Psoas muscle (tissue), 8 donors: ENCODE results near the gene MRPS27. TPM values are rescaled to one million over a fixed set of nuclear protein-coding genes. Genes with fewer than 3 reads are reported as not detected.

Experiments
- ATAC-seq, 4 donors: fragments of 200-7000 bp; cut with Tn5 transposase; one replicate each; pipeline ENCODE4 v1.9.1; 2020; ENCODE audit warnings: moderate library complexity in 3 of 4, mild to moderate bottlenecking in 2 of 4
- DNase-seq, 2 donors: peaks; one replicate each; pipeline ENCODE4 v3.0.0-alpha.2; 2020
- H3K27ac ChIP-seq: fragments of 200-600 bp; one replicate; pipeline ENCODE4 v1.8.0; 2022
- H3K27me3 ChIP-seq, 3 donors: fragments of 200-600 bp in 1 of 3; one replicate each; pipeline versions ENCODE4 v1.6.1 to v1.8.0; 2013 to 2022; ENCODE audit warnings: low read length in 2 of 3, mild to moderate bottlenecking in 2 of 3, moderate library complexity in 1 of 3; ENCODE audit not compliant: insufficient read depth in 3 of 3
- H3K36me3 ChIP-seq, 2 donors: fragments of 200-600 bp in 1 of 2; one replicate each; pipeline versions ENCODE4 v1.6.1 to v1.8.0; 2013 to 2022; ENCODE audit warnings: low read depth in 1 of 2, mild to moderate bottlenecking in 1 of 2, moderate library complexity in 1 of 2; ENCODE audit not compliant: insufficient read depth in 1 of 2
- H3K4me1 ChIP-seq: fragments of 200-600 bp; one replicate; pipeline ENCODE4 v1.8.0; 2022
- H3K4me3 ChIP-seq: fragments of 200-600 bp; one replicate; pipeline ENCODE4 v1.8.0; 2022; ENCODE audit warnings: mild to moderate bottlenecking
- H3K9me3 ChIP-seq: fragments of 200-600 bp; one replicate; pipeline ENCODE4 v1.8.0; 2022
- CTCF ChIP-seq: fragments of 200-600 bp; IDR thresholded peaks from one replicate; pipeline ENCODE4 v1.8.0; 2022; ENCODE audit warnings: antibody characterized with exemption
- WGBS, 3 donors: extraction: QIAGEN DNeasy Blood & Tissue Kit; methylation state at CpG; one replicate each; pipeline versions ENCODE4 v1.1.6 to v1.1.7; 2013; 5-methylcytosine and 5-hydroxymethylcytosine counted together
- intact Hi-C, 2 donors: fragments of 100-400 bp; cut with DNase I; formaldehyde crosslinking; loops; one replicate each; pipeline versions ENCODE4 v1.11.0 to v1.14.2; 2022
- polyA plus RNA-seq, 3 donors: library from polyadenylated mRNA; stranded (reverse); fragments of 200-250 nt; gene quantifications; one replicate each; pipeline ENCODE4 v1.2.3, GENCODE V29; 2013
- total RNA-seq, 4 donors: library from RNA; stranded (reverse); fragmentation: NEBNext Ultra II Directional in 2 of 4; extraction: Animal tissue kit (Norgen Biotek cat#: 25700) in 2 of 4; gene quantifications; one replicate each; pipeline versions ENCODE4 v1.2.1 to v1.2.4, GENCODE V29; 2021 to 2023
- donor health status: healthy with polysubstance abuse.
- donor health status: DM: no; HTN: no; CAD: no; lungs with moderate emphysema.
- donor health status: Bipolar disorder and iron deficiency.
- donor health status: healthy.
- donor health status: DM: yes; HTN: yes; CAD: no.
- donor health status: DM: no; HTN: no; CAD: no.
- donor health status: DM: no; HTN: no; CAD: no.
- donor health status: DM: yes; HTN: yes; CAD: no.

Gene MRPS27
- total and polyA plus RNA-seq, 7 donors, result 34.9 to 76.9 (median 55.5) TPM

- peaks cover 3% of the 10 kb centered on the region for H3K4me1 ChIP-seq
Observed at GRCh38 chr5:72180925-72181324, 139.1 kb downstream of the MRPS27 start.

DNA sequence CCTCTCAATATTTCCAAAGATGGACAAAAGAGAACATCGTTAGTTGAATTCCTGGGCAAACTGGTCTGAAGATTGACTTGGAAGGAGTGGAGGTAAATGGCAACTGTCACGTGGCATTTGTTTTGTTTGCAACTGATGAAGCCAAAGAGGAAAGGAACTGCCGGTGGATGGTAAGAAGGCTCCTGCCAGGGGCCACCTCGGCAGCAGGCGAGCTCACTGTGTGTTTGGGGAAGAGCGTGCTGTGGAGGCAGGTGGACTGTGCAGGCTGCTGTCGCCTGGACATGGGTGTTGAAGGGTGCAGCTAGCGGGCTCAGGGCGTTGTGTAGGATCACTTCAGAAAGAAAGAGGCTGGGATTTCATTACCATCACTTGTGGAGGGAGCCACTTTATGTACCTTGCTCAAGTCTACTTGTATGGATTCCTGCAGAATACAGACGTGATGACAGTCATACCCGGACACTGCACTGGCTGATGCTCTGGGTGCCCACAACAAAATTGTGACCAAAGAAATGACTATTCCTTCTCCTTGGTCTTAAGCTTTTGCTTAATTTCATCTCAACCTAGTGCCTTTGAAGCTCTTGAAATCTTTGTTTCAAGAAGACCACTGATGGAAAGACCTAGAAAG is 140.1 kb downstream of the MRPS27 start:
- 33 to 52% (median 33%) methylated on average over 11 of the region's 11 CpGs for WGBS, 3 donors
- H3K27ac ChIP-seq, result no peak overlapping the region
- H3K4me1 ChIP-seq, result peaks cover 3% of the 10 kb centered on the region
- no peak for TF ChIP-seq CTCF
- H3K4me3 ChIP-seq, result peak overlapping the region; percentile 28
- DNase-seq (no peak), ATAC-seq (peak in 1 of 4 donors; percentile 22)
- intact Hi-C loops, result no loop called here
- peaks cover 0 to 31% (median 4%) of the 10 kb centered on the region in 3 donors for H3K27me3 ChIP-seq
- H3K9me3 ChIP-seq, result no peaks in the 10 kb centered on the region
- no peaks in the 10 kb centered on the region for H3K36me3 ChIP-seq

More at GRCh38 chr5:72180925-72181324, 139.1 kb downstream of the MRPS27 start:
- Histone ChIP-seq H3K9me3 (no peaks in the 10 kb centered on the region), H3K36me3 (no peaks in the 10 kb centered on the region), H3K27me3 (peaks cover 0 to 27% (median 4%) of the 10 kb centered on the region in 3 donors), H3K4me3 (no peak overlapping the region), H3K27ac (no peak overlapping the region)
- DNase-seq, result no peak
- 55 to 67% (median 60%) methylated on average over 4 of the region's 4 CpGs for WGBS, 3 donors
- no peak for TF ChIP-seq CTCF
- intact Hi-C loops, result no loop called here
- no peak for ATAC-seq

GRCh38 chr5:72179028-72179815 is 140.8 kb downstream of the MRPS27 start:
- peak; percentile 70 to 73 for DNase-seq
- no peak overlapping the region for H3K27ac ChIP-seq
- no peaks in the 10 kb centered on the region for H3K9me3 ChIP-seq
- 24 to 38% (median 25%) methylated on average over 29 of the region's 29 CpGs for WGBS, 3 donors
- intact Hi-C loops, result no loop called here
- peak in 3 of 4 donors; percentile 50 to 63 (median 51) for ATAC-seq
- H3K4me1 ChIP-seq, result peaks cover 3% of the 10 kb centered on the region
- H3K4me3 ChIP-seq, result peak overlapping the region; percentile 28
- no peak for TF ChIP-seq CTCF
- H3K36me3 ChIP-seq, result no peaks in the 10 kb centered on the region
- peaks cover 0 to 31% (median 4%) of the 10 kb centered on the region in 3 donors for H3K27me3 ChIP-seq

GRCh38 chr5:72177538-72177937 is 142.5 kb downstream of the MRPS27 start:
- no peak for TF ChIP-seq CTCF
- Histone ChIP-seq H3K36me3 (no peaks in the 10 kb centered on the region), H3K27ac (no peak overlapping the region), H3K9me3 (no peaks in the 10 kb centered on the region), H3K27me3 (peaks cover 0 to 31% (median 4%) of the 10 kb centered on the region in 3 donors), H3K4me3 (no peak overlapping the region), H3K4me1 (peaks cover 3% of the 10 kb centered on the region)
- WGBS, 3 donors, result 95 to 98% (median 97%) methylated on average over 3 of the region's 3 CpGs
- intact Hi-C loops, result no loop called here
- no peak for ATAC-seq
- DNase-seq, result no peak
